Inflammatory macrophage treated with lipopolysaccharide for 4 hours (primary cell): ENCODE data around the gene TMPRSS4.

ENCODE experiments used
- DNase-seq: peaks from one replicate; pipeline ENCODE4 v3.0.0-alpha.2; 2020

TMPRSS4 gene

GRCh38 chr11:118108513-118108912 lies 31.6 kb downstream of the TMPRSS4 start:
- no peak for DNase-seq

- no peak for DNase-seq
Measured at GRCh38 chr11:118109231-118109630, 32.4 kb downstream of the TMPRSS4 start.

- no peak for DNase-seq
Measured at GRCh38 chr11:118111019-118111743, 34.3 kb downstream of the TMPRSS4 start.

- DNase-seq, result no peak
Measured at GRCh38 chr11:118111744-118112035, 34.8 kb downstream of the TMPRSS4 start.

- no peak for DNase-seq
Measured at GRCh38 chr11:118112711-118113430, 36.0 kb downstream of the TMPRSS4 start.

GRCh38 chr11:118114266-118114665 lies 37.4 kb downstream of the TMPRSS4 start:
- no peak for DNase-seq

- DNase-seq, result no peak
Measured at GRCh38 chr11:118115048-118115447, 38.2 kb downstream of the TMPRSS4 start.

GRCh38 chr11:118117790-118118601 lies 41.1 kb downstream of the TMPRSS4 start:
- DNase-seq, result no peak

- no peak for DNase-seq
Measured at GRCh38 chr11:118120793-118121192, 43.9 kb downstream of the TMPRSS4 start.

GRCh38 chr11:118124929-118125535 lies 48.2 kb downstream of the TMPRSS4 start:
- no peak for DNase-seq

GRCh38 chr11:118126082-118126838 lies 49.4 kb downstream of the TMPRSS4 start:
- DNase-seq, result no peak

- DNase-seq, result no peak
Measured at GRCh38 chr11:118128310-118128709, 51.4 kb downstream of the TMPRSS4 start.

- DNase-seq, result peak; percentile 86
Measured at GRCh38 chr11:118128721-118129470, 52.0 kb downstream of the TMPRSS4 start.

- DNase-seq, result peak; percentile 73
Measured at GRCh38 chr11:118129471-118130172, 52.7 kb downstream of the TMPRSS4 start.

- DNase-seq, result no peak
Measured at GRCh38 chr11:118132385-118133151, 55.7 kb downstream of the TMPRSS4 start.

GRCh38 chr11:118133816-118134215 lies 56.9 kb downstream of the TMPRSS4 start:
- DNase-seq, result no peak

- DNase-seq, result no peak
Measured at GRCh38 chr11:118135051-118135795, 58.3 kb downstream of the TMPRSS4 start.

GRCh38 chr11:118135796-118136165 lies 58.9 kb downstream of the TMPRSS4 start:
- DNase-seq, result no peak

- DNase-seq, result no peak
Measured at GRCh38 chr11:118136341-118136740, 59.5 kb downstream of the TMPRSS4 start.

GRCh38 chr11:118136801-118137200 lies 59.9 kb downstream of the TMPRSS4 start:
- DNase-seq, result no peak
